NCI-H748 (cell line): ENCODE measurements around the gene CAMK1.
"Not testable (repeated sequence)": the region's sequence is repeated elsewhere in the genome, so short reads cannot be mapped to it uniquely, and the experiment has no call there.

Experiments
- DNase-seq: peaks from one replicate; lab custom pipeline; 2025; ENCODE audit not compliant: unreplicated experiment; lab: John Stamatoyannopoulos, UW

Gene CAMK1

GRCh38 chr3:9776896-9777693 lies 7.3 kb upstream of the CAMK1 start:
- no peak for DNase-seq

GRCh38 chr3:9771007-9771406 lies 1.3 kb upstream of the CAMK1 start:
- DNase-seq: not testable (repeated sequence)

- DNase-seq: no peak
Measured at GRCh38 chr3:9770276-9770812, 597 bp upstream of the CAMK1 start.

GRCh38 chr3:9769012-9769411 lies 735 bp downstream of the CAMK1 start:
- no peak for DNase-seq

- DNase-seq: no peak
Measured at GRCh38 chr3:9768141-9768775, 1.5 kb downstream of the CAMK1 start.

- no peak for DNase-seq
Measured at GRCh38 chr3:9767418-9767817, 2.3 kb downstream of the CAMK1 start.

- no peak for DNase-seq
Measured at GRCh38 chr3:9765865-9766264, 3.9 kb downstream of the CAMK1 start.

GRCh38 chr3:9762871-9763270 lies 6.9 kb downstream of the CAMK1 start:
- DNase-seq: no peak

GRCh38 chr3:9761919-9762318 lies 7.8 kb downstream of the CAMK1 start:
- DNase-seq: no peak

GRCh38 chr3:9760779-9761505 lies 8.8 kb downstream of the CAMK1 start:
- DNase-seq: no peak

- no peak for DNase-seq
Measured at GRCh38 chr3:9757427-9757826, 12.3 kb downstream of the CAMK1 start.

- DNase-seq: no peak
Measured at GRCh38 chr3:9754678-9755077, 15.1 kb downstream of the CAMK1 start.

- DNase-seq: no peak
Measured at GRCh38 chr3:9750556-9751411, 19.0 kb downstream of the CAMK1 start.

GRCh38 chr3:9749645-9750555 lies 19.8 kb downstream of the CAMK1 start, which contains the start of gene OGG1:
TSS of gene OGG1 (plus strand) at chr3:9749952. CDS start at chr3:9750287, 335 bp downstream.
- peak; percentile 97 for DNase-seq

GRCh38 chr3:9749296-9749644 lies 20.5 kb downstream of the CAMK1 start:
- no peak for DNase-seq

- DNase-seq: no peak
Measured at GRCh38 chr3:9748031-9748430, 21.7 kb downstream of the CAMK1 start.

- no peak for DNase-seq
Measured at GRCh38 chr3:9747267-9747666, 22.5 kb downstream of the CAMK1 start.

GRCh38 chr3:9746330-9746729 lies 23.4 kb downstream of the CAMK1 start:
- DNase-seq: no peak

- DNase-seq: no peak
Measured at GRCh38 chr3:9745521-9745920, 24.2 kb downstream of the CAMK1 start.

GRCh38 chr3:9744162-9744561 lies 25.6 kb downstream of the CAMK1 start:
- DNase-seq: no peak
